Measurements from ENCODE around the gene GDI1. TPM values are rescaled to one million over a fixed set of nuclear protein-coding genes. Genes with fewer than 3 reads are reported as not detected.

Gene GDI1
- total and polyA plus RNA-seq, 2 of the 4 experiments (the other 2 are of a cell fraction), result 113 to 291 TPM

- intact Hi-C loops (cut with micrococcal nuclease) (loop anchor here (5.0 kb wide), 1 partner anchor 120 kb away; no protein-coding TSS in a partner anchor), in situ Hi-C loops (cut with MboI; ENCODE audit: low sequenced_read_pairs) (no loop called here), dilution Hi-C loops (cut with HindIII; ENCODE audit: low sequenced_read_pairs, unreplicated experiment) (no loop called here)
- H3K4me3 ChIP-seq (ENCODE audit: insufficient read depth, low read depth, low read length), result peak overlapping the region; percentile 94
- H3K18ac ChIP-seq (ENCODE audit: low read depth, low read length), result no peak overlapping the region
- H3K56ac ChIP-seq (ENCODE audit: extremely low read depth, insufficient read depth, low read length), result no peak overlapping the region
- no peak overlapping the region; the same call in 1 of the 2 replicates for H3K27ac ChIP-seq (ENCODE audit: insufficient read depth, low read length)
- H3K36me3 ChIP-seq (ENCODE audit: control insufficient read depth, insufficient read depth, low read length), result peaks cover 5% of the 10 kb centered on the region
- H3K9me3 ChIP-seq (ENCODE audit: control insufficient read depth, insufficient read depth, low read length), result no peaks in the 10 kb centered on the region
- no peak overlapping the region; the same call in 1 of the 2 replicates for H4K5ac ChIP-seq (ENCODE audit: low read depth, low read length)
- WGBS, 2 experiments (ENCODE audit: extremely low coverage in 2 of 2, insufficient read length in 1 of 2), result 63% methylated on average over 3 of the region's 4 CpGs; no CpG with 5 or more reads in 1 of the 2 experiments
- no peaks in the 10 kb centered on the region for H4K20me1 ChIP-seq (ENCODE audit: insufficient read depth, low read length)
- H3K4me1 ChIP-seq (ENCODE audit: control insufficient read depth, insufficient read depth, low read length), result peaks cover 4% of the 10 kb centered on the region
- peak overlapping the region; percentile 59; the same call in 1 of the 2 replicates for H3K14ac ChIP-seq (replicated peaks; ENCODE audit: low read depth, low read length)
- TF ChIP-seq RCOR1 (IDR thresholded peaks at IDR 0.05; ENCODE audit: insufficient replicate concordance, low read length) (no peak), SMC3 (IDR thresholded peaks at IDR 0.05; ENCODE audit: low read depth, low read length) (no peak), NFE2L2 (IDR thresholded peaks at IDR 0.05; ENCODE audit: low read depth, low read length) (no peak), MAFK (IDR thresholded peaks at IDR 0.05; ENCODE audit: low read depth, low read length) (no peak), BHLHE40 (IDR thresholded peaks at IDR 0.05; ENCODE audit: low read depth, low read length) (no peak), CHD1 (IDR thresholded peaks at IDR 0.05; ENCODE audit: low read depth, low read length) (no peak), CEBPB (IDR thresholded peaks at IDR 0.05; ENCODE audit: low read depth, low read length) (no peak), MXI1 (IDR thresholded peaks at IDR 0.05; ENCODE audit: borderline replicate concordance, low read depth, low read length) (no peak), POLR2A (IDR thresholded peaks at IDR 0.05; ENCODE audit: low read depth, low read length) (no peak), RAD21 (IDR thresholded peaks at IDR 0.05; ENCODE audit: low read length) (no peak), ELK1 (IDR thresholded peaks at IDR 0.05; ENCODE audit: borderline replicate concordance, low read depth, low read length) (no peak), RFX5 (IDR thresholded peaks at IDR 0.05; ENCODE audit: low read depth, low read length) (no peak), USF2 (IDR thresholded peaks at IDR 0.05; ENCODE audit: low read depth, low read length) (no peak), MAZ (IDR thresholded peaks at IDR 0.05; ENCODE audit: borderline replicate concordance, low read depth, low read length) (no peak), FOS (IDR thresholded peaks at IDR 0.05; ENCODE audit: low read depth, low read length) (no peak)
- no peak overlapping the region for H2BK5ac ChIP-seq (ENCODE audit: low read depth, low read length, poor library complexity, severe bottlenecking)
- H2AK5ac ChIP-seq (ENCODE audit: low read depth, low read length), result peak overlapping the region; percentile 57; the same call in 1 of the 2 replicates
- H3K4me2 ChIP-seq (ENCODE audit: low read depth, low read length), result peak overlapping the region; percentile 57
- peaks cover 3% of the 10 kb centered on the region; the same call in 1 of the 2 replicates for H3K9me1 ChIP-seq (ENCODE audit: insufficient read depth, low read length)
- peak overlapping the region; percentile 69 for H4K8ac ChIP-seq (ENCODE audit: low read depth in 2 of 2, low read length in 2 of 2)
- H3K4ac ChIP-seq (ENCODE audit: low read depth, low read length), result peak overlapping the region; percentile 57
- peak overlapping the region; percentile 10; the same call in 1 of the 2 replicates for H4K91ac ChIP-seq (ENCODE audit: insufficient read depth, low read depth, low read length)
- peaks cover 6 to 26% of the 10 kb centered on the region in 2 experiments; a peak in 3 of 4 replicates for H3K79me1 ChIP-seq (ENCODE audit: low read depth in 1 of 2, low read length in 2 of 2)
- no peak overlapping the region for H2BK15ac ChIP-seq (ENCODE audit: low read depth, low read length)
- no TSS peak for BruUV-seq (replicated peaks)
- ATAC-seq (ENCODE audit: low read depth) (no peak), DNase-seq (no peak)
- H2BK120ac ChIP-seq (ENCODE audit: low read depth, low read length), result no peak overlapping the region
- CTCF ChIA-PET, result no interaction called here
- peak overlapping the region; percentile 75 for H2AK9ac ChIP-seq (replicated peaks; ENCODE audit: low read depth, low read length, poor library complexity)
- H3K23ac ChIP-seq (ENCODE audit: low read depth, low read length), result peak overlapping the region; percentile 34; the same call in 1 of the 2 replicates
- H2AFZ ChIP-seq (replicated peaks; ENCODE audit: low read length, poor library complexity), result peak overlapping the region; percentile 95
- POLR2A ChIA-PET (ENCODE audit: unreplicated experiment), result no interaction called here
- no peaks in the 10 kb centered on the region for H3K27me3 ChIP-seq (ENCODE audit: control insufficient read depth, insufficient read depth, low read length)
- H3K9ac ChIP-seq (ENCODE audit: low read depth, low read length), result peak overlapping the region; percentile 71
- H2BK20ac ChIP-seq (ENCODE audit: low read depth, low read length), result no peak overlapping the region
Measured at GRCh38 chrX:154412468-154412867, 24.5 kb upstream of the GDI1 start.
